Smooth muscle cell (in vitro differentiated cells): ENCODE data around the gene NEUROD2. TPM values are rescaled to one million over a fixed set of nuclear protein-coding genes. Genes with fewer than 3 reads are reported as not detected.

Experiments
- DNase-seq: peaks from one replicate; lab custom pipeline; 2025; ENCODE audit not compliant: unreplicated experiment; lab: John Stamatoyannopoulos, UW
- H2AFZ ChIP-seq: fragments of 200-600 bp; sonication (generic); 2 replicates; pipeline ENCODE4 v1.6.0; 2016; ENCODE audit warnings: antibody characterized with exemption, low read depth, mild to moderate bottlenecking
- H3F3A ChIP-seq: fragments of 200-600 bp; sonication (generic); 2 replicates; pipeline ENCODE4 v1.6.0; 2017; ENCODE audit warnings: antibody characterized with exemption, low read depth
- H3K27ac ChIP-seq: fragments of 200-600 bp; sonication (generic); 2 replicates; pipeline ENCODE4 v1.5.1; 2016; ENCODE audit warnings: low read depth, mild to moderate bottlenecking
- H3K27me3 ChIP-seq: fragments of 200-600 bp; sonication (generic); 2 replicates; pipeline ENCODE4 v1.6.1; 2016; ENCODE audit warnings: low read depth, mild to moderate bottlenecking
- H3K36me3 ChIP-seq: fragments of 200-600 bp; sonication (generic); 2 replicates; pipeline ENCODE4 v1.5.1; 2016; ENCODE audit warnings: low read depth
- H3K4me1 ChIP-seq: fragments of 200-600 bp; sonication (generic); 2 replicates; pipeline ENCODE4 v1.5.1; 2016; ENCODE audit warnings: low read depth
- H3K4me2 ChIP-seq: fragments of 200-600 bp; sonication (generic); 2 replicates; pipeline ENCODE4 v1.6.0; 2016; ENCODE audit warnings: mild to moderate bottlenecking
- H3K4me3 ChIP-seq: fragments of 200-600 bp; sonication (generic); 2 replicates; pipeline ENCODE4 v1.5.1; 2016; ENCODE audit warnings: mild to moderate bottlenecking
- H3K79me2 ChIP-seq: fragments of 200-600 bp; sonication (generic); 2 replicates; pipeline ENCODE4 v1.6.0; 2016; ENCODE audit warnings: low read depth, mild to moderate bottlenecking
- H3K9ac ChIP-seq: fragments of 200-600 bp; sonication (generic); 2 replicates; pipeline ENCODE4 v1.6.0; 2016; ENCODE audit warnings: low read depth
- H3K9me3 ChIP-seq: fragments of 200-600 bp; sonication (generic); replicated peaks from 2 replicates; pipeline ENCODE4 v1.5.1; 2016; ENCODE audit warnings: low read depth
- H4K20me1 ChIP-seq: fragments of 200-600 bp; sonication (generic); 2 replicates; pipeline ENCODE4 v1.6.0; 2016; ENCODE audit warnings: low read depth
- CTCF ChIP-seq: fragments of 200-600 bp; sonication (generic); IDR thresholded peaks from 2 replicates; pipeline ENCODE4 v1.5.1; 2017; ENCODE audit warnings: borderline replicate concordance, mild to moderate bottlenecking, antibody characterized with exemption; ENCODE audit not compliant: insufficient read depth, poor library complexity, severe bottlenecking
- WGBS: methylation state at CpG from one replicate; pipeline ENCODE4 v1.1.7; 2016; ENCODE audit warnings: low lambda C conversion rate; 5-methylcytosine and 5-hydroxymethylcytosine counted together
- polyA plus RNA-seq: library from polyadenylated mRNA; unstranded; fragments of >200 nt; fragmentation: Nextera tagmentation; extraction: Ambion mirVana; gene quantifications from 2 replicates; pipeline ENCODE4 v1.2.1, GENCODE V29; 2016
- total RNA-seq: library from RNA; depleted of rRNA; stranded (reverse); fragments of >200 nt; gene quantifications from 2 replicates; pipeline ENCODE4 v1.2.3, GENCODE V29; 2014

NEUROD2 gene
- total and polyA plus RNA-seq, 2 experiments from 2014 or later: 0.19 TPM; not detected in 1

- peak overlapping the region; percentile 69 for H3K4me3 ChIP-seq
- H3K9ac ChIP-seq: no peak overlapping the region
- TF ChIP-seq CTCF: no peak
- no peaks in the 10 kb centered on the region for H4K20me1 ChIP-seq
- no peak overlapping the region for H2AFZ ChIP-seq
- H3K27ac ChIP-seq: no peak overlapping the region
- DNase-seq: peak; percentile 22
- H3K36me3 ChIP-seq: no peaks in the 10 kb centered on the region
- no peaks in the 10 kb centered on the region for H3K79me2 ChIP-seq
- H3K27me3 ChIP-seq: peaks cover 71% of the 10 kb centered on the region
- H3F3A ChIP-seq: peaks cover 3% of the 10 kb centered on the region
- no peaks in the 10 kb centered on the region for H3K4me1 ChIP-seq
- no peaks in the 10 kb centered on the region for H3K9me3 ChIP-seq
- 3% methylated on average over 32 of the region's 79 CpGs for WGBS
- peak overlapping the region; percentile 100 for H3K4me2 ChIP-seq
These were observed 9.9 kb upstream of the NEUROD2 start for GRCh38 chr17:39617446-39618245.

- no peak for TF ChIP-seq CTCF
- Histone ChIP-seq H3K27me3 (peaks cover 76% of the 10 kb centered on the region), H3K4me3 (no peak overlapping the region), H3K36me3 (no peaks in the 10 kb centered on the region), H3K79me2 (no peaks in the 10 kb centered on the region), H3K9ac (no peak overlapping the region), H3K4me2 (peak overlapping the region; percentile 100), H3K9me3 (no peaks in the 10 kb centered on the region), H3K27ac (no peak overlapping the region), H4K20me1 (no peaks in the 10 kb centered on the region), H2AFZ (no peak overlapping the region), H3F3A (no peaks in the 10 kb centered on the region), H3K4me1 (no peaks in the 10 kb centered on the region)
- WGBS: 80% methylated on average over 3 of the region's 3 CpGs
- DNase-seq: no peak
These were observed 9.4 kb upstream of the NEUROD2 start for GRCh38 chr17:39617100-39617445.

- H3K36me3 ChIP-seq: no peaks in the 10 kb centered on the region
- no peaks in the 10 kb centered on the region for H3K4me1 ChIP-seq
- no peak overlapping the region for H3K4me3 ChIP-seq
- TF ChIP-seq CTCF: no peak
- no peaks in the 10 kb centered on the region for H4K20me1 ChIP-seq
- no peak overlapping the region for H3K27ac ChIP-seq
- no peaks in the 10 kb centered on the region for H3K9me3 ChIP-seq
- no peak overlapping the region for H2AFZ ChIP-seq
- 51% methylated on average over 6 of the region's 6 CpGs for WGBS
- H3K27me3 ChIP-seq: peaks cover 80% of the 10 kb centered on the region
- H3K9ac ChIP-seq: no peak overlapping the region
- H3K79me2 ChIP-seq: no peaks in the 10 kb centered on the region
- no peaks in the 10 kb centered on the region for H3F3A ChIP-seq
- DNase-seq: no peak
- H3K4me2 ChIP-seq: no peak overlapping the region
These were observed 7.7 kb upstream of the NEUROD2 start for GRCh38 chr17:39615434-39615833.

- H3K27me3 ChIP-seq: peaks cover 84% of the 10 kb centered on the region
- H3F3A ChIP-seq: no peaks in the 10 kb centered on the region
- WGBS: 86% methylated on average over 3 of the region's 3 CpGs
- H2AFZ ChIP-seq: no peak overlapping the region
- H3K9ac ChIP-seq: no peak overlapping the region
- H3K27ac ChIP-seq: no peak overlapping the region
- no peak overlapping the region for H3K4me2 ChIP-seq
- DNase-seq: no peak
- H3K4me1 ChIP-seq: no peaks in the 10 kb centered on the region
- H3K4me3 ChIP-seq: no peak overlapping the region
- TF ChIP-seq CTCF: no peak
- no peaks in the 10 kb centered on the region for H3K79me2 ChIP-seq
- H3K9me3 ChIP-seq: no peaks in the 10 kb centered on the region
- no peaks in the 10 kb centered on the region for H4K20me1 ChIP-seq
- no peaks in the 10 kb centered on the region for H3K36me3 ChIP-seq
These were observed 6.9 kb upstream of the NEUROD2 start for GRCh38 chr17:39614545-39615157.
